IMR-90 (cell line): ENCODE measurements around the gene ATG5. TPM values are rescaled to one million over a fixed set of nuclear protein-coding genes. Genes with fewer than 3 reads are reported as not detected.

Source experiments
- ATAC-seq: fragments of 200-7000 bp; cut with Tn5 transposase; 2 replicates; pipeline ENCODE4 v1.9.1; 2020; ENCODE audit warnings: low read depth, mild to moderate bottlenecking, moderate library complexity
- BruUV-seq: library from RNA; stranded (reverse); fragments of 400-500 nt; replicated peaks from 2 replicates; lab custom pipeline; 2021; lab: Mats Ljungman, UMichigan
- CTCF ChIA-PET: fragments of 300-600 bp; formaldehyde crosslinking; extraction: SDS; loops from one replicate; lab custom pipeline; 2021; ENCODE audit warnings: antibody characterized with exemption; lab: Yijun Ruan, JAX
- POLR2A ChIA-PET: fragments of 300-600 bp; sonication (Branson Sonifier 250); formaldehyde crosslinking; loops from one replicate; lab custom pipeline; 2022; ENCODE audit warnings: antibody characterized with exemption; ENCODE audit not compliant: unreplicated experiment; lab: Charles Lee
- DNase-seq: peaks from one replicate; pipeline ENCODE4 v3.0.0; 2013
- H2AFZ ChIP-seq: replicated peaks from 2 replicates; pipeline ENCODE3; 2013; ENCODE audit warnings: low read length, mild to moderate bottlenecking; ENCODE audit not compliant: poor library complexity
- H2AK5ac ChIP-seq: 2 replicates; pipeline ENCODE4 v1.6.1; 2013; ENCODE audit warnings: low read depth, low read length, inconsistent platforms
- H2AK9ac ChIP-seq: replicated peaks from 2 replicates; pipeline ENCODE3; 2013; ENCODE audit warnings: mild to moderate bottlenecking, low read depth, low read length, moderate library complexity; ENCODE audit not compliant: poor library complexity
- H2BK120ac ChIP-seq: 2 replicates; pipeline ENCODE4 v1.6.1; 2013; ENCODE audit warnings: low read depth, low read length, inconsistent platforms
- H2BK15ac ChIP-seq: 3 replicates; pipeline ENCODE4 v1.6.1; 2013; ENCODE audit warnings: low read depth, low read length, inconsistent platforms
- H2BK20ac ChIP-seq: 2 replicates; pipeline ENCODE4 v1.6.1; 2013; ENCODE audit warnings: low read depth, mild to moderate bottlenecking, inconsistent platforms, low read length, moderate library complexity
- H2BK5ac ChIP-seq: 2 replicates; pipeline ENCODE4 v1.6.1; 2013; ENCODE audit warnings: mild to moderate bottlenecking, low read depth, low read length, inconsistent platforms; ENCODE audit not compliant: poor library complexity, severe bottlenecking
- H3K14ac ChIP-seq: replicated peaks from 2 replicates; pipeline ENCODE4 v1.6.1; 2013; ENCODE audit warnings: low read depth, low read length, inconsistent platforms
- H3K18ac ChIP-seq: 2 replicates; pipeline ENCODE4 v1.6.1; 2013; ENCODE audit warnings: low read depth, low read length, control low read depth
- H3K23ac ChIP-seq: 2 replicates; pipeline ENCODE4 v1.6.1; 2013; ENCODE audit warnings: low read depth, low read length, inconsistent platforms
- H3K27ac ChIP-seq: 2 replicates; pipeline ENCODE4 v1.5.1; 2013; ENCODE audit warnings: mild to moderate bottlenecking, control low read depth, low read length; ENCODE audit not compliant: insufficient read depth
- H3K27me3 ChIP-seq: 2 replicates; pipeline ENCODE4 v1.6.1; 2013; ENCODE audit warnings: low read length; ENCODE audit not compliant: control insufficient read depth, insufficient read depth
- H3K36me3 ChIP-seq: 2 replicates; pipeline ENCODE4 v1.6.1; 2013; ENCODE audit warnings: low read length, mixed read lengths; ENCODE audit not compliant: control insufficient read depth, insufficient read depth
- H3K4ac ChIP-seq: 2 replicates; pipeline ENCODE4 v1.6.1; 2013; ENCODE audit warnings: low read depth, low read length, inconsistent platforms
- H3K4me1 ChIP-seq: 2 replicates; pipeline ENCODE4 v1.6.1; 2013; ENCODE audit warnings: low read length, mixed read lengths; ENCODE audit not compliant: control insufficient read depth, insufficient read depth
- H3K4me2 ChIP-seq: 2 replicates; pipeline ENCODE4 v1.6.1; 2013; ENCODE audit warnings: low read depth, mild to moderate bottlenecking, control low read depth, low read length, moderate library complexity
- H3K4me3 ChIP-seq: 2 replicates; pipeline ENCODE4 v1.5.1; 2013; ENCODE audit warnings: low read depth, mild to moderate bottlenecking, control low read depth, low read length, moderate library complexity; ENCODE audit not compliant: insufficient read depth
- H3K56ac ChIP-seq: 2 replicates; pipeline ENCODE4 v1.6.1; 2013; ENCODE audit warnings: low read length, inconsistent platforms; ENCODE audit not compliant: insufficient read depth; ENCODE audit errors: extremely low read depth
- H3K79me1 ChIP-seq, 2 experiments: 2 replicates each; pipeline ENCODE4 v1.6.1; 2013; ENCODE audit warnings: low read length in 2 of 2, inconsistent platforms in 1 of 2, low read depth in 1 of 2
- H3K9ac ChIP-seq: 2 replicates; pipeline ENCODE4 v1.6.1; 2013; ENCODE audit warnings: low read depth, low read length, control low read depth
- H3K9me1 ChIP-seq: 2 replicates; pipeline ENCODE4 v1.6.1; 2013; ENCODE audit warnings: low read length, inconsistent platforms; ENCODE audit not compliant: insufficient read depth
- H3K9me3 ChIP-seq: 2 replicates; pipeline ENCODE4 v1.6.1; 2013; ENCODE audit warnings: low read length; ENCODE audit not compliant: control insufficient read depth, insufficient read depth
- H4K20me1 ChIP-seq: 2 replicates; pipeline ENCODE4 v1.6.1; 2013; ENCODE audit warnings: low read length, inconsistent platforms; ENCODE audit not compliant: insufficient read depth
- H4K5ac ChIP-seq: 2 replicates; pipeline ENCODE4 v1.6.1; 2013; ENCODE audit warnings: mild to moderate bottlenecking, low read depth, low read length, control low read depth
- H4K8ac ChIP-seq, 2 experiments: 2 replicates each; pipeline ENCODE4 v1.6.1; 2013; ENCODE audit warnings: low read depth in 2 of 2, low read length in 2 of 2, control low read depth in 1 of 2, inconsistent platforms in 1 of 2
- H4K91ac ChIP-seq: 2 replicates; pipeline ENCODE4 v1.6.1; 2013; ENCODE audit warnings: low read depth, low read length, inconsistent platforms; ENCODE audit not compliant: insufficient read depth
- NFE2L2 ChIP-seq: fragments of 150-350 bp; IDR thresholded peaks from 2 replicates; pipeline ENCODE4 v1.6.1; 2016; ENCODE audit warnings: low read depth, mild to moderate bottlenecking, low read length
- POLR2A ChIP-seq: IDR thresholded peaks from 2 replicates; pipeline ENCODE4 v1.6.1; 2012; ENCODE audit warnings: mild to moderate bottlenecking, low read depth, low read length
- RCOR1 ChIP-seq: IDR thresholded peaks from 2 replicates; pipeline ENCODE4 v1.6.1; 2012; ENCODE audit warnings: mild to moderate bottlenecking, low read length, improper control_type of control experiment; ENCODE audit not compliant: insufficient replicate concordance
- RFX5 ChIP-seq: IDR thresholded peaks from 2 replicates; pipeline ENCODE4 v1.8.0; 2012; ENCODE audit warnings: low read depth, mild to moderate bottlenecking, low read length, moderate library complexity
- WGBS, 2 experiments: methylation state at CpG; one replicate each; pipeline versions ENCODE4 v1.1.5 to v1.1.7; 2013; ENCODE audit warnings: missing lambda C conversion rate in 2 of 2; ENCODE audit not compliant: insufficient read length in 1 of 2; ENCODE audit errors: extremely low coverage in 2 of 2; 5-methylcytosine and 5-hydroxymethylcytosine counted together
- dilution Hi-C: fragments of 300-500 bp; cut with HindIII; formaldehyde crosslinking; loops from one replicate; pipeline ENCODE4 v1.14.3; 2018; ENCODE audit warnings: low sequenced_read_pairs; ENCODE audit not compliant: unreplicated experiment
- in situ Hi-C: fragments of 300-500 bp; cut with MboI; formaldehyde crosslinking; loops from 3 replicates; pipeline ENCODE4 v1.14.3; 2019; ENCODE audit warnings: low sequenced_read_pairs, inconsistent platforms, mixed read lengths
- intact Hi-C: fragments of 100-400 bp; cut with micrococcal nuclease; formaldehyde crosslinking; loops from 2 replicates; pipeline ENCODE4 v1.10.0; 2022
- polyA plus RNA-seq, 3 experiments: library from polyadenylated mRNA; depleted of rRNA; stranded (reverse); fragments of >200 nt; gene quantifications; 2 replicates each; pipeline ENCODE4 v1.2.3, GENCODE V29; 2012; ENCODE audit warnings: low replicate concordance in 1 of 3
- total RNA-seq: library from RNA; depleted of rRNA; stranded (reverse); fragments of >200 nt; gene quantifications from 2 replicates; pipeline ENCODE4 v1.2.3, GENCODE V29; 2012
- TF ChIP-seq, protein P1 (sequence below): conservative IDR thresholded peaks from 2 replicates; pipeline ENCODE4 v1.5.1; 2012; ENCODE audit warnings: mild to moderate bottlenecking, low read depth, low read length, improper control_type of control experiment

The ATG5 gene
- total and polyA plus RNA-seq, 2 of the 4 experiments (the other 2 are of a cell fraction) = 13.5 to 28.0 TPM

GRCh38 chr6:106170030-106170791 is 155.3 kb downstream of the ATG5 start:
- Histone ChIP-seq H3K9ac (no peak overlapping the region), H4K8ac (no peak overlapping the region), H4K91ac (no peak overlapping the region), H3K4me2 (no peak overlapping the region), H3K9me1 (peaks cover 2% of the 10 kb centered on the region; the same call in 1 of the 2 replicates), H3K14ac (peak overlapping the region; percentile 63; the same call in 1 of the 2 replicates), H4K20me1 (no peaks in the 10 kb centered on the region), H3K9me3 (no peaks in the 10 kb centered on the region), H2BK120ac (no peak overlapping the region), H3K4me3 (no peak overlapping the region), H3K27ac (no peak overlapping the region), H3K4me1 (no peaks in the 10 kb centered on the region), H2AK5ac (no peak overlapping the region), H2AK9ac (no peak overlapping the region), H2BK20ac (no peak overlapping the region), H3K4ac (no peak overlapping the region), H2AFZ (no peak overlapping the region), H3K79me1 (no peaks in the 10 kb centered on the region), H2BK15ac (no peak overlapping the region), H3K56ac (no peak overlapping the region), H3K18ac (no peak overlapping the region), H3K23ac (no peak overlapping the region; the same call in 1 of the 2 replicates), H3K36me3 (no peaks in the 10 kb centered on the region), H4K5ac (no peak overlapping the region), H2BK5ac (no peak overlapping the region), H3K27me3 (no peaks in the 10 kb centered on the region)
- BruUV-seq = no TSS peak
- ChIA-PET POLR2A (no interaction called here), CTCF (no interaction called here)
- in situ Hi-C loops (no loop called here), intact Hi-C loops (no loop called here), dilution Hi-C loops (no loop called here)
- DNase-seq (no peak), ATAC-seq (no peak)
- WGBS, 2 experiments = 87% methylated on average over 3 of the region's 5 CpGs; no CpG with 5 or more reads in 1 of the 2 experiments
- TF ChIP-seq NFE2L2 = no peak
- no peak for TF ChIP-seq POLR2A
- TF ChIP-seq RFX5 = no peak
- TF ChIP-seq RCOR1 = no peak
- TF ChIP-seq, protein P1, sequence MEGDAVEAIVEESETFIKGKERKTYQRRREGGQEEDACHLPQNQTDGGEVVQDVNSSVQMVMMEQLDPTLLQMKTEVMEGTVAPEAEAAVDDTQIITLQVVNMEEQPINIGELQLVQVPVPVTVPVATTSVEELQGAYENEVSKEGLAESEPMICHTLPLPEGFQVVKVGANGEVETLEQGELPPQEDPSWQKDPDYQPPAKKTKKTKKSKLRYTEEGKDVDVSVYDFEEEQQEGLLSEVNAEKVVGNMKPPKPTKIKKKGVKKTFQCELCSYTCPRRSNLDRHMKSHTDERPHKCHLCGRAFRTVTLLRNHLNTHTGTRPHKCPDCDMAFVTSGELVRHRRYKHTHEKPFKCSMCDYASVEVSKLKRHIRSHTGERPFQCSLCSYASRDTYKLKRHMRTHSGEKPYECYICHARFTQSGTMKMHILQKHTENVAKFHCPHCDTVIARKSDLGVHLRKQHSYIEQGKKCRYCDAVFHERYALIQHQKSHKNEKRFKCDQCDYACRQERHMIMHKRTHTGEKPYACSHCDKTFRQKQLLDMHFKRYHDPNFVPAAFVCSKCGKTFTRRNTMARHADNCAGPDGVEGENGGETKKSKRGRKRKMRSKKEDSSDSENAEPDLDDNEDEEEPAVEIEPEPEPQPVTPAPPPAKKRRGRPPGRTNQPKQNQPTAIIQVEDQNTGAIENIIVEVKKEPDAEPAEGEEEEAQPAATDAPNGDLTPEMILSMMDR = no peak
